ENCODE measurements around the gene GIMAP6. TPM values are rescaled to one million over a fixed set of nuclear protein-coding genes. Genes with fewer than 3 reads are reported as not detected.

The GIMAP6 gene
- total RNA-seq, 1 experiment from 2014 or later: 0.13 TPM

GRCh38 chr7:150626696-150627095 is 5.5 kb downstream of the GIMAP6 start:
- peaks cover 34% of the 10 kb centered on the region for H3K27me3 Mint-ChIP-seq (ENCODE audit: low read depth)
- ATAC-seq (no peak), DNase-seq (ENCODE audit: low spot score) (no peak)
- no peaks in the 10 kb centered on the region for H3K36me3 Mint-ChIP-seq
- H3K4me1 Mint-ChIP-seq: no peaks in the 10 kb centered on the region
- TF ChIP-seq PRRX2 (CRISPR knock-in tag; IDR thresholded peaks at IDR 0.05): no peak
- TF ChIP-seq ARID4B (CRISPR knock-in tag; IDR thresholded peaks at IDR 0.05; ENCODE audit: borderline replicate concordance): no peak
- no peak for TF ChIP-seq SMAD4 (CRISPR knock-in tag; IDR thresholded peaks at IDR 0.05)
- TF ChIP-seq FOXK1 (CRISPR knock-in tag; IDR thresholded peaks at IDR 0.05): no peak
- no peak for TF ChIP-seq E2F5 (CRISPR knock-in tag; IDR thresholded peaks at IDR 0.05)
- no peak for TF ChIP-seq ATF1 (CRISPR knock-in tag; IDR thresholded peaks at IDR 0.05)
- H3K27ac Mint-ChIP-seq: no peak overlapping the region
- H3K9me3 Mint-ChIP-seq: peaks cover 9% of the 10 kb centered on the region
- ChIA-PET CTCF (no interaction called here), POLR2A (no interaction called here)
- no peak overlapping the region for H3K4me3 Mint-ChIP-seq

GRCh38 chr7:150621376-150621775 is 10.8 kb downstream of the GIMAP6 start:
- Mint-ChIP-seq H3K9me3 (peaks cover 6% of the 10 kb centered on the region), H3K27me3 (ENCODE audit: low read depth) (peaks cover 29% of the 10 kb centered on the region), H3K36me3 (no peaks in the 10 kb centered on the region), H3K4me1 (no peaks in the 10 kb centered on the region), H3K4me3 (no peak overlapping the region), H3K27ac (no peak overlapping the region)
- ATAC-seq: no peak
- CTCF ChIA-PET: no interaction called here
- DNase-seq (ENCODE audit: low spot score): no peak
- POLR2A ChIA-PET: interaction anchor here (0.6 kb wide), 1 partner anchor 8 kb away, joined by 3 read pairs; no protein-coding TSS in a partner anchor
- TF ChIP-seq E2F1 (CRISPR knock-in tag; IDR thresholded peaks at IDR 0.05) (no peak), MYBL2 (CRISPR knock-in tag; IDR thresholded peaks at IDR 0.05) (no peak), IRF1 (CRISPR knock-in tag; IDR thresholded peaks at IDR 0.05) (no peak), ZNF532 (CRISPR knock-in tag; IDR thresholded peaks at IDR 0.05; ENCODE audit: borderline replicate concordance) (no peak), PRDM15 (CRISPR knock-in tag; IDR thresholded peaks at IDR 0.05) (no peak), ATF1 (CRISPR knock-in tag; IDR thresholded peaks at IDR 0.05) (no peak), ZNF281 (CRISPR knock-in tag; IDR thresholded peaks at IDR 0.05) (no peak)
